Rectal smooth muscle tissue (tissue), 1 donor: ENCODE measurements around the gene CISD1.
A peak's percentile ranks its signal among the peaks of the same experiment; 100 is the strongest.

Experiments used
- H3K27ac ChIP-seq: one replicate; pipeline ENCODE4 v1.7.0; 2013; ENCODE audit warnings: low read depth, low read length, inconsistent platforms
- H3K27me3 ChIP-seq: one replicate; pipeline ENCODE4 v1.7.0; 2013; ENCODE audit warnings: low read length; ENCODE audit not compliant: control insufficient read depth, insufficient read depth
- H3K36me3 ChIP-seq: one replicate; pipeline ENCODE4 v1.7.0; 2013; ENCODE audit warnings: low read length; ENCODE audit not compliant: control insufficient read depth, insufficient read depth
- H3K4me1 ChIP-seq: one replicate; pipeline ENCODE4 v1.7.0; 2013; ENCODE audit warnings: low read length; ENCODE audit not compliant: control insufficient read depth, insufficient read depth
- H3K4me3 ChIP-seq: one replicate; pipeline ENCODE4 v1.7.0; 2013; ENCODE audit warnings: low read length
- H3K9ac ChIP-seq: one replicate; pipeline ENCODE4 v1.7.0; 2013; ENCODE audit warnings: low read length

The CISD1 gene

GRCh38 chr10:58326967-58327381 lies 58.0 kb downstream of the CISD1 start:
- Histone ChIP-seq H3K4me3 (no peak overlapping the region), H3K4me1 (no peaks in the 10 kb centered on the region), H3K27ac (no peak overlapping the region), H3K9ac (no peak overlapping the region), H3K27me3 (no peaks in the 10 kb centered on the region), H3K36me3 (no peaks in the 10 kb centered on the region)

DNA sequence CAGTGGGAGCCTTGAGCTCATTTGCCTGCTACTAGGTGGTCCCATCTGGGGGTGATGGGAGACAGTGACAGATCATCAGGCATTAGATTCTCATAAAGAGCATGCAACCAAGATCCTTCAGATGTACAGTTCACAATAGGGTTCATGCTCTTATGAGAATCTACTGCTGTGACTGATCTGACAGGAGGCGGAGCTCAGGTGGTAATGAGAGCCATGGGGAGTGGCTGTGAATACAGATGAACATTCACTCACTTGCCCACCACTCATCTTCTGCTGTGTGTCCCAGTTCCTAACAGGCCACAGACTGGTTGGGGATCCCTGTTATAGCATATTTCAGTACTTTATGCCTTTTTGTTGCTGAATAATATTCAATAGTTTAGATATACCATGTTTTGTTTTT lies 59.3 kb downstream of the CISD1 start:
- H3K4me3 ChIP-seq = no peak overlapping the region

GRCh38 chr10:58330431-58330830 lies 61.5 kb downstream of the CISD1 start:
- no peaks in the 10 kb centered on the region for H3K4me1 ChIP-seq
- no peaks in the 10 kb centered on the region for H3K36me3 ChIP-seq
- no peak overlapping the region for H3K27ac ChIP-seq
- H3K4me3 ChIP-seq = no peak overlapping the region
- no peaks in the 10 kb centered on the region for H3K27me3 ChIP-seq
- no peak overlapping the region for H3K9ac ChIP-seq

More for the DNA sequence above, 59.3 kb downstream of the CISD1 start:
- Histone ChIP-seq H3K9ac (no peak overlapping the region), H3K36me3 (no peaks in the 10 kb centered on the region), H3K4me1 (no peaks in the 10 kb centered on the region), H3K27me3 (no peaks in the 10 kb centered on the region), H3K27ac (no peak overlapping the region)

DNA sequence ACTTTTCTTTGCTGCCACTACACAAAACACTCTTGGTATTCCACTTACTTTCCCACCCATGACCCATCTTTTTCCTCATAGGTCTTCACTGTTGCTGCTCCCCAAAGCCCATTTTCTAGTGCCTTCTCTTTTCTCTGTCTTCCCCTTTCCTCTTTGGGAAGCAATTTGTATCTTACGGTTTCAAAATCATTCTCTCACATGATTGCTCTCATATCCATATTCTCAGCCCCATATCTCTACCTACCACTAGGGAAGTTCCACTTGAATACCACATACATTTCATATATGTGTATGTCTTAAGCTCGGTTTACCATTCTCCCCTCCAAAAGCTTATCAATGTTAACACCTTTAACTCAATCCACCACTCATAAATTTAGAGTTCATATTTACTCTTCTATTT lies 62.7 kb downstream of the CISD1 start:
- H3K36me3 ChIP-seq = no peaks in the 10 kb centered on the region
- peaks cover 7% of the 10 kb centered on the region for H3K4me1 ChIP-seq
- H3K27me3 ChIP-seq = no peaks in the 10 kb centered on the region
- no peak overlapping the region for H3K9ac ChIP-seq
- H3K4me3 ChIP-seq = no peak overlapping the region
- no peak overlapping the region for H3K27ac ChIP-seq

- Histone ChIP-seq H3K4me3 (peak within 1 kb of the TSS; percentile 93), H3K9ac (peak within 1 kb of the TSS; percentile 68), H3K36me3 (no peaks in the 10 kb centered on the region), H3K27me3 (no peaks in the 10 kb centered on the region), H3K4me1 (peaks cover 7% of the 10 kb centered on the region), H3K27ac (peak within 1 kb of the TSS; percentile 73)
Observed at GRCh38 chr10:58334817-58335305, 65.9 kb downstream of the CISD1 start, which contains the start of gene UBE2D1. UBE2D1 (plus strand) TSS chr10:58335006; CDS start chr10:58335202, 196 bp downstream.

- Histone ChIP-seq H3K9ac (peak overlapping the region; percentile 68), H3K27ac (peak overlapping the region; percentile 73), H3K4me1 (peaks cover 7% of the 10 kb centered on the region)
Observed at GRCh38 chr10:58335306-58336005, 66.5 kb downstream of the CISD1 start.

DNA sequence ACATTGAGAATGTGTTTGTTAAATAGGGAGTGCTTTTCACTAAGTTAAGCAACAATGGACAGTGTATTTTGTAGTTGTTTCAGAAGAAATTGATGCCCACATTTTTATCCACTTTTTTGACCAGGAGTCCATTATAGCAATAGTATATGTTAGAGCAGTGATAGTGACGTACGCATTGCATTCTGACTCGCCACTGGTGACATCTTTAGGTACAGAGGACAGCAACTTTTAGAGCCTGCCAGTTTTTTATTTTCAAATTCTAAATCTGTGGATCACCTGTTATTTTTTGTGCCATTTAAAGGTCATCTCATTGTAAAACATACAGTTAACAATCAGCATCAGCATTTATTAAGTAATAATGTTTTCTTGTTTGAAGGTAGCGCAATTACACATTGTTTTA lies 67.3 kb downstream of the CISD1 start:
- no peaks in the 10 kb centered on the region for H3K36me3 ChIP-seq
- H3K27ac ChIP-seq = no peak overlapping the region
- peak overlapping the region; percentile 93 for H3K4me3 ChIP-seq
- H3K4me1 ChIP-seq = peaks cover 7% of the 10 kb centered on the region
- no peak overlapping the region for H3K9ac ChIP-seq
- no peaks in the 10 kb centered on the region for H3K27me3 ChIP-seq

More at GRCh38 chr10:58335306-58336005, 66.5 kb downstream of the CISD1 start:
- peak overlapping the region; percentile 93 for H3K4me3 ChIP-seq
- H3K36me3 ChIP-seq = no peaks in the 10 kb centered on the region
- no peaks in the 10 kb centered on the region for H3K27me3 ChIP-seq
